Body of pancreas (tissue), 4 donors: ENCODE results near the gene SF3B5.

Experiments used
- CTCF ChIP-seq, 7 experiments: fragments of 450-650 bp in 4 of 7; fragments of 200-600 bp in 3 of 7; sonication (generic) in 3 of 7; IDR thresholded peaks; one replicate each; pipeline ENCODE4 v1.5.1; 2016 to 2019; ENCODE audit warnings: antibody characterized with exemption in 7 of 7
- POLR2A ChIP-seq, 3 donors: fragments of 450-650 bp; IDR thresholded peaks; one replicate each; pipeline ENCODE4 v1.6.1; 2016; ENCODE audit warnings: antibody characterized with exemption in 3 of 3, mild to moderate bottlenecking in 2 of 3

GRCh38 chr6:144098993-144099392, 3.6 kb upstream of the SF3B5 start:
- TF ChIP-seq CTCF (IDR thresholded peaks at IDR 0.05) (no peak), POLR2A (IDR thresholded peaks at IDR 0.05) (no peak)
